A172 (cell line): ENCODE measurements around the gene USP19. TPM values are rescaled to one million over a fixed set of nuclear protein-coding genes. Genes with fewer than 3 reads are reported as not detected.

Experiments used
- DNase-seq: peaks from one replicate; pipeline ENCODE4 v3.0.0-alpha.2; 2015; ENCODE audit warnings: low spot score
- total RNA-seq: library from RNA; depleted of rRNA; stranded (reverse); fragments of >200 nt; shearing (Covaris generic); gene quantifications from 2 replicates; pipeline ENCODE4 v1.2.3, GENCODE V29; 2014; rRNA removed

USP19 gene
- total RNA-seq, 1 experiment from 2014 or later: 54.2 TPM

GRCh38 chr3:49100046-49100615 is 20.5 kb downstream of the USP19 start:
- no peak for DNase-seq

- DNase-seq: no peak
Observed at GRCh38 chr3:49098910-49099630, 21.6 kb downstream of the USP19 start.

- no peak for DNase-seq
Observed at GRCh38 chr3:49098429-49098828, 22.2 kb downstream of the USP19 start.

GRCh38 chr3:49093853-49094767 is 26.5 kb downstream of the USP19 start, which contains the start of gene QRICH1:
Gene QRICH1 (minus strand): TSS chr3:49094071. CDS start chr3:49077017, 17,054 bp downstream.
- DNase-seq: peak; percentile 97

- peak; percentile 56 for DNase-seq
Observed at GRCh38 chr3:49092938-49093852, 27.4 kb downstream of the USP19 start.

- no peak for DNase-seq
Observed at GRCh38 chr3:49081429-49081828, 39.2 kb downstream of the USP19 start.

- DNase-seq: no peak
Observed at GRCh38 chr3:49079270-49079669, 41.4 kb downstream of the USP19 start.

GRCh38 chr3:49076646-49077045 is 44.0 kb downstream of the USP19 start:
- DNase-seq: no peak

GRCh38 chr3:49076116-49076515 is 44.5 kb downstream of the USP19 start:
- DNase-seq: no peak

Other genes with a start within 250 kb of the USP19 start
- 23.9 and 45.5 TPM in 2 replicates for gene SLC25A20, start 221.9 kb downstream of the USP19 start, total RNA-seq
- 71.3 and 76.1 TPM in 2 replicates for gene ARIH2, start 202.0 kb downstream of the USP19 start, total RNA-seq
- gene P4HTM, start 130.6 kb downstream of the USP19 start, total RNA-seq: 20.7 and 21.2 TPM in 2 replicates
- gene WDR6, start 113.4 kb downstream of the USP19 start, total RNA-seq: 63.7 and 76.1 TPM in 2 replicates
- gene DALRD3, start 102.2 kb downstream of the USP19 start, total RNA-seq: 36.1 and 50.0 TPM in 2 replicates
- gene NDUFAF3, start 98.7 kb downstream of the USP19 start, total RNA-seq: 96.8 and 112 TPM in 2 replicates
- gene IMPDH2, start 91.4 kb downstream of the USP19 start, total RNA-seq: 218 and 219 TPM in 2 replicates
- gene QRICH1, start 26.8 kb downstream of the USP19 start, total RNA-seq: 79.1 and 82.7 TPM in 2 replicates
- gene QARS1, start 16.1 kb downstream of the USP19 start, total RNA-seq: 141 and 172 TPM in 2 replicates
- gene LAMB2, start 12.2 kb upstream of the USP19 start, total RNA-seq: 189 and 192 TPM in 2 replicates
- 18.8 and 25.6 TPM in 2 replicates for gene CCDC71, start 45.5 kb upstream of the USP19 start, total RNA-seq
- gene KLHDC8B, start 50.8 kb upstream of the USP19 start, total RNA-seq: 9.0 and 16.0 TPM in 2 replicates
- 0.41 and 0.67 TPM in 2 replicates for gene C3orf62, start 156.4 kb upstream of the USP19 start, total RNA-seq
- gene USP4, start 219.2 kb upstream of the USP19 start, total RNA-seq: 9.4 and 13.5 TPM in 2 replicates
- 233 and 352 TPM in 2 replicates for gene GPX1, start 237.5 kb upstream of the USP19 start, total RNA-seq